Hepatocyte (in vitro differentiated cells): Measurements from ENCODE around the gene DSCAM. TPM values are rescaled to one million over a fixed set of nuclear protein-coding genes. Genes with fewer than 3 reads are reported as not detected.

Experiments used
- DNase-seq: peaks from one replicate; pipeline ENCODE4 v3.0.0-alpha.2; 2016; ENCODE audit warnings: low spot score
- H2AFZ ChIP-seq: fragments of 200-600 bp; sonication (generic); 2 replicates; pipeline ENCODE4 v1.6.0; 2016; ENCODE audit warnings: antibody characterized with exemption, mild to moderate bottlenecking
- H3K27ac ChIP-seq: fragments of 200-600 bp; sonication (generic); 2 replicates; pipeline ENCODE4 v1.5.1; 2016; ENCODE audit warnings: mild to moderate bottlenecking
- H3K27me3 ChIP-seq: fragments of 200-600 bp; sonication (generic); 2 replicates; pipeline ENCODE4 v1.6.1; 2016
- H3K36me3 ChIP-seq: fragments of 200-600 bp; sonication (generic); replicated peaks from 2 replicates; pipeline ENCODE4 v1.5.1; 2016; ENCODE audit warnings: low read depth; ENCODE audit not compliant: insufficient read depth
- H3K4me1 ChIP-seq: fragments of 200-600 bp; sonication (generic); 2 replicates; pipeline ENCODE4 v1.5.1; 2016; ENCODE audit warnings: mild to moderate bottlenecking, moderate library complexity; ENCODE audit not compliant: insufficient read depth
- H3K4me2 ChIP-seq: fragments of 200-600 bp; sonication (generic); 2 replicates; pipeline ENCODE4 v1.6.0; 2016
- H3K4me3 ChIP-seq: fragments of 200-600 bp; sonication (generic); 2 replicates; pipeline ENCODE4 v1.5.1; 2016; ENCODE audit warnings: mild to moderate bottlenecking
- H3K79me2 ChIP-seq: fragments of 200-600 bp; sonication (generic); 2 replicates; pipeline ENCODE4 v1.6.0; 2017; ENCODE audit warnings: mild to moderate bottlenecking
- H3K9me2 ChIP-seq: fragments of 200-600 bp; sonication (generic); replicated peaks from 2 replicates; pipeline ENCODE4 v1.6.0; 2017; ENCODE audit warnings: mild to moderate bottlenecking; ENCODE audit not compliant: insufficient read depth
- H3K9me3 ChIP-seq: fragments of 200-600 bp; sonication (generic); 2 replicates; pipeline ENCODE4 v1.5.1; 2016; ENCODE audit warnings: low read depth, mild to moderate bottlenecking
- H4K20me1 ChIP-seq: fragments of 200-600 bp; sonication (generic); 2 replicates; pipeline ENCODE4 v1.6.0; 2016; ENCODE audit warnings: mild to moderate bottlenecking; ENCODE audit not compliant: insufficient read depth, poor library complexity, severe bottlenecking
- EZH2 ChIP-seq: fragments of 200-600 bp; sonication (generic); IDR thresholded peaks from 2 replicates; pipeline ENCODE4 v1.6.1; 2016; ENCODE audit warnings: antibody characterized with exemption, mild to moderate bottlenecking, borderline replicate concordance
- EZH2phosphoT487 ChIP-seq: fragments of 200-600 bp; sonication (generic); IDR thresholded peaks from one replicate; pipeline ENCODE4 v1.6.1; 2018; ENCODE audit warnings: antibody characterized with exemption, mild to moderate bottlenecking, low read depth, moderate library complexity; ENCODE audit not compliant: unreplicated experiment, severe bottlenecking
- WGBS: methylation state at CpG from one replicate; pipeline ENCODE4 v1.1.6; 2016; ENCODE audit warnings: low lambda C conversion rate; ENCODE audit errors: missing lambda C conversion rate; 5-methylcytosine and 5-hydroxymethylcytosine counted together
- polyA plus RNA-seq: library from polyadenylated mRNA; unstranded; fragments of >200 nt; fragmentation: Nextera tagmentation; extraction: Ambion mirVana; gene quantifications from 2 replicates; pipeline ENCODE4 v1.2.1, GENCODE V29; 2016
- total RNA-seq: library from RNA; depleted of rRNA; stranded (reverse); fragments of >200 nt; gene quantifications from 2 replicates; pipeline ENCODE4 v1.2.3, GENCODE V29; 2014
- TF ChIP-seq, protein P1 (sequence below): fragments of 200-600 bp; sonication (generic); IDR thresholded peaks from 2 replicates; pipeline ENCODE4 v1.5.1; 2016; ENCODE audit warnings: antibody characterized with exemption, mild to moderate bottlenecking; ENCODE audit not compliant: poor library complexity

Gene DSCAM
- total and polyA plus RNA-seq, 2 experiments from 2014 or later: 0.33 TPM; not detected in 1

DNA sequence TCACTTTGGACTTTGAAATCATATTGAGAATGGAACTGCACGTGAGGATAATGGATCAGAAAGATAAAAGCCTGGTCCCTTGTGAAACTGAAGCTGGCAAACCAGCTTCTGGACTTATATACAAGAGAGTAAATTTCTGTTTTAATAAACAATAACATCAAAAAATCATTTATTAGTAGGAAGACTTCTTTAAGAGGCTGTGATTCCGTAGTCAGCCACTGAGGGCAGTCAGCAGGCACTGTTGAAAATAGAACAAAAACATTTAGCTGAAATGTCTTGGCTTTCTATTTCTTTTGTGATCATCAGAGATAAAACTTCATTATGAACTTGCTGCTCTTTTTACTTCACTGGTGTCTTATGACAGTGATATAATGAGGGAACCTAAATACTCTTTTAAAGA is 490.3 kb downstream of the DSCAM start:
- no peaks in the 10 kb centered on the region for H3K36me3 ChIP-seq
- H3K9me2 ChIP-seq: no peaks in the 10 kb centered on the region
- no peaks in the 10 kb centered on the region for H3K9me3 ChIP-seq
- no peak overlapping the region for H2AFZ ChIP-seq
- H3K4me2 ChIP-seq: no peak overlapping the region
- no peak for DNase-seq
- no peaks in the 10 kb centered on the region for H3K79me2 ChIP-seq
- H3K27me3 ChIP-seq: no peaks in the 10 kb centered on the region
- no peaks in the 10 kb centered on the region for H4K20me1 ChIP-seq
- H3K4me3 ChIP-seq: no peak overlapping the region
- 52% methylated on average over 2 of the region's 2 CpGs for WGBS
- no peak overlapping the region for H3K27ac ChIP-seq
- no peaks in the 10 kb centered on the region for H3K4me1 ChIP-seq
- TF ChIP-seq, protein P1, sequence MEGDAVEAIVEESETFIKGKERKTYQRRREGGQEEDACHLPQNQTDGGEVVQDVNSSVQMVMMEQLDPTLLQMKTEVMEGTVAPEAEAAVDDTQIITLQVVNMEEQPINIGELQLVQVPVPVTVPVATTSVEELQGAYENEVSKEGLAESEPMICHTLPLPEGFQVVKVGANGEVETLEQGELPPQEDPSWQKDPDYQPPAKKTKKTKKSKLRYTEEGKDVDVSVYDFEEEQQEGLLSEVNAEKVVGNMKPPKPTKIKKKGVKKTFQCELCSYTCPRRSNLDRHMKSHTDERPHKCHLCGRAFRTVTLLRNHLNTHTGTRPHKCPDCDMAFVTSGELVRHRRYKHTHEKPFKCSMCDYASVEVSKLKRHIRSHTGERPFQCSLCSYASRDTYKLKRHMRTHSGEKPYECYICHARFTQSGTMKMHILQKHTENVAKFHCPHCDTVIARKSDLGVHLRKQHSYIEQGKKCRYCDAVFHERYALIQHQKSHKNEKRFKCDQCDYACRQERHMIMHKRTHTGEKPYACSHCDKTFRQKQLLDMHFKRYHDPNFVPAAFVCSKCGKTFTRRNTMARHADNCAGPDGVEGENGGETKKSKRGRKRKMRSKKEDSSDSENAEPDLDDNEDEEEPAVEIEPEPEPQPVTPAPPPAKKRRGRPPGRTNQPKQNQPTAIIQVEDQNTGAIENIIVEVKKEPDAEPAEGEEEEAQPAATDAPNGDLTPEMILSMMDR: no peak
- TF ChIP-seq EZH2: no peak
- TF ChIP-seq EZH2phosphoT487: no peak

DNA sequence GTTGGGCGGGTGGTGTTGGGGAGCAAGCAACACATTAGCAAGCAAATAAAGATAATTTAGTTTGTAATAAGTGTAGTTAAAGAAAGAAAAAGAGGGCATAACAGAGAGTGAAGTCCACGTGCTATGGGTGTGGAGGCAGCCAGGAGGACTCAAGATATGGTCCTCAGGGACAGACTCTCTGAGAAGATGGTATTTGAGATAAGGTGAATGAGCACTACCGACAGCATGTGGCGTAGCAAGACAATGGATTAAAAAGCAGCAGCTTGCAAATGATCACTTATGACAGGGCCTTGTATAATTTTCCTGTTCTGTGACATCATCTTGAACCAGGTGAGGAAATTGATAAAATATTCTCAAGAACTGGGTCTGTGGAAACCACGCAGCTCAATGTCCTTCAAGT is 491.9 kb downstream of the DSCAM start:
- no peaks in the 10 kb centered on the region for H3K4me1 ChIP-seq
- H4K20me1 ChIP-seq: no peaks in the 10 kb centered on the region
- H3K27ac ChIP-seq: no peak overlapping the region
- no peaks in the 10 kb centered on the region for H3K9me3 ChIP-seq
- H3K4me2 ChIP-seq: no peak overlapping the region
- WGBS: 71% methylated on average over 5 of the region's 5 CpGs
- H2AFZ ChIP-seq: no peak overlapping the region
- no peak for DNase-seq
- TF ChIP-seq EZH2 (no peak), EZH2phosphoT487 (no peak)
- TF ChIP-seq, protein P1: no peak
- H3K79me2 ChIP-seq: no peaks in the 10 kb centered on the region
- H3K4me3 ChIP-seq: no peak overlapping the region
- no peaks in the 10 kb centered on the region for H3K9me2 ChIP-seq
- no peaks in the 10 kb centered on the region for H3K27me3 ChIP-seq
- no peaks in the 10 kb centered on the region for H3K36me3 ChIP-seq

DNA sequence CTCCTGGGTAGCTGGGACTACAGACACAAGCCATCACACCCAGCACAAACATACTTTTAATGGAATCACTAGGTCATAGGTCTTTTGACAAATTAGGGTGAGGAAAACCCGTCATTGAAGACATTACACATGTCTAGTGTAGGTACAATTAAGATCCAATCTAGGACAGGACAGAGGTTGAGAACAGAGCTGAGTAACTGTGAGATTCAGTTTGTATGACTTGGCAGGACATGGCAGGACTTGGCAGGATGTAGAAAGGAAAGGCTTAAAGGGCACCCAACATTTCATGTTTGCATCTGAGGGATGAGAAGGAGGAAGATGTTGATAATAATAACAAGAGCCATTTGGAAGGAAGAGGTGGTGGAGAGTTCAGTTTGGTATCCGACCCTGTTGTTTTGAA is 496.0 kb downstream of the DSCAM start:
- no peak for DNase-seq
- WGBS: 69% methylated on average over 2 of the region's 2 CpGs
- Histone ChIP-seq H3K79me2 (no peaks in the 10 kb centered on the region), H2AFZ (no peak overlapping the region), H3K9me3 (no peaks in the 10 kb centered on the region), H3K9me2 (no peaks in the 10 kb centered on the region), H3K4me1 (no peaks in the 10 kb centered on the region), H3K27ac (no peak overlapping the region), H3K4me2 (no peak overlapping the region), H3K27me3 (no peaks in the 10 kb centered on the region), H3K4me3 (no peak overlapping the region), H3K36me3 (no peaks in the 10 kb centered on the region), H4K20me1 (no peaks in the 10 kb centered on the region)
- TF ChIP-seq EZH2: no peak
- TF ChIP-seq, protein P1: no peak

DNA sequence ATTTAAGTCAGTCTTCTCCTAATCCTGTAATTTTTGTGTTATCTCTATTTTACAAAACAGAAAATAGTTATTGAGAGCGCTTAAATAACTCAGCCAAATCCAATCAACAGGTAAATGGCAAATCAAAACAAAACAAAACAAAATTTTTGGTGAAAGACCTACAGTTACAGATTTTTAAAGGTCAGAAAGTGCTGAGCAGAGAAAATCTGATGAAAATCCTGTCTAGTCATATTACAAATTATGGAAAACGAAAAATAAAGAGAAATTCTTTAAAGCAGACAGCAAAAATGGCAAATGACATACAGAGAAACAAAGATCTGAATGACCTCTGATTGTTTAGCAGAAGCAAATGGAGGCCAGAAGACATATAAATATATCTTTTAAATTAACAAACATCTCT is 497.4 kb downstream of the DSCAM start:
- H3K27ac ChIP-seq: no peak overlapping the region
- H3K9me2 ChIP-seq: no peaks in the 10 kb centered on the region
- no peaks in the 10 kb centered on the region for H3K27me3 ChIP-seq
- DNase-seq: no peak
- 82% methylated on average over 2 of the region's 2 CpGs for WGBS
- H3K4me1 ChIP-seq: no peaks in the 10 kb centered on the region
- no peaks in the 10 kb centered on the region for H3K79me2 ChIP-seq
- no peak overlapping the region for H3K4me3 ChIP-seq
- H3K4me2 ChIP-seq: no peak overlapping the region
- TF ChIP-seq, protein P1: no peak
- TF ChIP-seq EZH2phosphoT487 (no peak), EZH2 (no peak)
- H4K20me1 ChIP-seq: no peaks in the 10 kb centered on the region
- H3K9me3 ChIP-seq: no peaks in the 10 kb centered on the region
- H3K36me3 ChIP-seq: no peaks in the 10 kb centered on the region
- no peak overlapping the region for H2AFZ ChIP-seq
